OCI-LY1 (cell line): ENCODE measurements around the gene OPA1.

ENCODE experiments used
- H2AFZ ChIP-seq: fragments of 200-600 bp; sonication (generic), shearing (Covaris generic); 2 replicates; pipeline ENCODE4 v1.6.0; 2014; ENCODE audit warnings: antibody characterized with exemption, mild to moderate bottlenecking, low read length
- H3F3A ChIP-seq: fragments of 200-600 bp; sonication (generic), shearing (Covaris generic); 2 replicates; pipeline ENCODE4 v1.6.0; 2014; ENCODE audit warnings: mild to moderate bottlenecking, antibody characterized with exemption, low read length, moderate library complexity; ENCODE audit not compliant: insufficient read depth
- H3K27ac ChIP-seq: fragments of 200-600 bp; sonication (generic); 2 replicates; pipeline ENCODE4 v1.5.1; 2014; ENCODE audit warnings: low read length, mixed run types, mild to moderate bottlenecking, low read depth; ENCODE audit not compliant: poor library complexity, severe bottlenecking
- H3K27me3 ChIP-seq: fragments of 200-600 bp; sonication (generic); 2 replicates; pipeline ENCODE4 v1.6.0; 2014; ENCODE audit warnings: antibody characterized with exemption, mild to moderate bottlenecking, low read length, moderate library complexity; ENCODE audit not compliant: insufficient read depth
- H3K36me3 ChIP-seq: fragments of 200-600 bp; sonication (generic); 2 replicates; pipeline ENCODE4 v1.6.1; 2014; ENCODE audit warnings: mild to moderate bottlenecking, antibody characterized with exemption, low read length, moderate library complexity, mixed read lengths; ENCODE audit not compliant: insufficient read depth
- H3K4me1 ChIP-seq: fragments of 200-600 bp; sonication (generic); 2 replicates; pipeline ENCODE4 v1.5.1; 2014; ENCODE audit warnings: mild to moderate bottlenecking, low read length, moderate library complexity; ENCODE audit not compliant: insufficient read depth, severe bottlenecking
- H3K4me2 ChIP-seq: fragments of 200-600 bp; sonication (generic), shearing (Covaris generic); 2 replicates; pipeline ENCODE4 v1.6.1; 2014; ENCODE audit warnings: low read length
- H3K4me3 ChIP-seq: fragments of 200-600 bp; sonication (generic); 2 replicates; pipeline ENCODE4 v1.5.1; 2014; ENCODE audit warnings: low read length, low read depth, mild to moderate bottlenecking, mixed read lengths; ENCODE audit not compliant: poor library complexity, severe bottlenecking
- H3K79me2 ChIP-seq: fragments of 200-600 bp; shearing (Covaris generic); 2 replicates; pipeline ENCODE4 v1.6.1; 2016; ENCODE audit warnings: mixed run types, low read length, mixed read lengths; ENCODE audit not compliant: insufficient read depth
- H3K9ac ChIP-seq: fragments of 200-600 bp; sonication (generic), shearing (Covaris generic); 2 replicates; pipeline ENCODE4 v1.6.1; 2014; ENCODE audit warnings: mild to moderate bottlenecking, low read length, mixed read lengths
- H3K9me2 ChIP-seq: fragments of 200-600 bp; sonication (generic), shearing (Covaris generic); 2 replicates; pipeline ENCODE4 v1.6.1; 2014; ENCODE audit warnings: low read depth, mild to moderate bottlenecking, low read length, mixed read lengths
- H3K9me3 ChIP-seq: fragments of 200-600 bp; shearing (Covaris generic); 2 replicates; pipeline ENCODE4 v1.6.1; 2014; ENCODE audit warnings: low read length, mixed read lengths
- H4K20me1 ChIP-seq: fragments of 200-600 bp; sonication (generic), shearing (Covaris generic); 2 replicates; pipeline ENCODE4 v1.6.0; 2016; ENCODE audit warnings: mild to moderate bottlenecking, low read length; ENCODE audit not compliant: insufficient read depth
- EZH2 ChIP-seq: fragments of 200-600 bp; sonication (generic), shearing (Covaris generic); IDR thresholded peaks from 2 replicates; pipeline ENCODE4 v1.8.0; 2017; ENCODE audit warnings: borderline replicate concordance, mixed run types, mild to moderate bottlenecking, antibody characterized with exemption, low read length, moderate library complexity, mixed read lengths
- TF ChIP-seq, protein P1 (sequence below): fragments of 200-600 bp; sonication (generic), shearing (Covaris generic); IDR thresholded peaks from 2 replicates; pipeline ENCODE4 v1.5.1; 2017; ENCODE audit warnings: mild to moderate bottlenecking, antibody characterized with exemption, low read length, moderate library complexity, mixed read lengths

OPA1 gene

DNA sequence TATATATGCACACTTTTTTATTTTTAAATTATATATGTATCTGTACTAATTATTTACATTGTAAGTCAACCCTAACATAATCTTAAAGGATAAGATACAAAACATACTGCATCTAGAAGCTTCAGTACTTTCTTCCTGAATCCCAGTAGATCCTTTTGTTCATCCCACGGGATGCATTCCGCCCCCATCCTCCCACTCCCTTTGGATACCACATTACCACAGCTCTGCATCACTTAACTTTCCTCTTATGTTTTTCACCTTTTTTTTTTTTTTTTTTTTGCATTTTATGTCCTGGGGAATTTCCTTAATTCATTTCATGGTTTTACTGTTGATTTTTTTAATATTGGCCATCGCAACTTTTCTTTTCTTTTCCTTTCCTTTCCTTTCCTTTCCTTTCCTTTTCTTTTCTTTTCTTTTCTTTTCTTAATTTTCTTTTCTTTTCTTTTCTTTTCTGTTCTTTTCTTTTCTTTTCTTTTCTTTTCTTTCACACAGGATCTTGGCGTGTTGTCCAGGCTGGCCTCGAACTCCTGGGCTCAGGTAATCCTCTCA is 3.0 kb downstream of the OPA1 start:
- no peak overlapping the region for H3K4me2 ChIP-seq
- H2AFZ ChIP-seq, result no peak overlapping the region
- no peaks in the 10 kb centered on the region for H4K20me1 ChIP-seq
- H3K9me2 ChIP-seq, result no peaks in the 10 kb centered on the region
- no peaks in the 10 kb centered on the region for H3K27me3 ChIP-seq
- no peak overlapping the region for H3K4me3 ChIP-seq
- H3K36me3 ChIP-seq, result peaks cover 26% of the 10 kb centered on the region
- no peak overlapping the region for H3K27ac ChIP-seq
- peaks cover 59% of the 10 kb centered on the region for H3K79me2 ChIP-seq
- H3K9me3 ChIP-seq, result no peaks in the 10 kb centered on the region
- TF ChIP-seq, protein P1, sequence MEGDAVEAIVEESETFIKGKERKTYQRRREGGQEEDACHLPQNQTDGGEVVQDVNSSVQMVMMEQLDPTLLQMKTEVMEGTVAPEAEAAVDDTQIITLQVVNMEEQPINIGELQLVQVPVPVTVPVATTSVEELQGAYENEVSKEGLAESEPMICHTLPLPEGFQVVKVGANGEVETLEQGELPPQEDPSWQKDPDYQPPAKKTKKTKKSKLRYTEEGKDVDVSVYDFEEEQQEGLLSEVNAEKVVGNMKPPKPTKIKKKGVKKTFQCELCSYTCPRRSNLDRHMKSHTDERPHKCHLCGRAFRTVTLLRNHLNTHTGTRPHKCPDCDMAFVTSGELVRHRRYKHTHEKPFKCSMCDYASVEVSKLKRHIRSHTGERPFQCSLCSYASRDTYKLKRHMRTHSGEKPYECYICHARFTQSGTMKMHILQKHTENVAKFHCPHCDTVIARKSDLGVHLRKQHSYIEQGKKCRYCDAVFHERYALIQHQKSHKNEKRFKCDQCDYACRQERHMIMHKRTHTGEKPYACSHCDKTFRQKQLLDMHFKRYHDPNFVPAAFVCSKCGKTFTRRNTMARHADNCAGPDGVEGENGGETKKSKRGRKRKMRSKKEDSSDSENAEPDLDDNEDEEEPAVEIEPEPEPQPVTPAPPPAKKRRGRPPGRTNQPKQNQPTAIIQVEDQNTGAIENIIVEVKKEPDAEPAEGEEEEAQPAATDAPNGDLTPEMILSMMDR, result no peak
- no peak for TF ChIP-seq EZH2
- H3K9ac ChIP-seq, result no peak overlapping the region
- H3F3A ChIP-seq, result no peaks in the 10 kb centered on the region
- H3K4me1 ChIP-seq, result peaks cover 30% of the 10 kb centered on the region

DNA sequence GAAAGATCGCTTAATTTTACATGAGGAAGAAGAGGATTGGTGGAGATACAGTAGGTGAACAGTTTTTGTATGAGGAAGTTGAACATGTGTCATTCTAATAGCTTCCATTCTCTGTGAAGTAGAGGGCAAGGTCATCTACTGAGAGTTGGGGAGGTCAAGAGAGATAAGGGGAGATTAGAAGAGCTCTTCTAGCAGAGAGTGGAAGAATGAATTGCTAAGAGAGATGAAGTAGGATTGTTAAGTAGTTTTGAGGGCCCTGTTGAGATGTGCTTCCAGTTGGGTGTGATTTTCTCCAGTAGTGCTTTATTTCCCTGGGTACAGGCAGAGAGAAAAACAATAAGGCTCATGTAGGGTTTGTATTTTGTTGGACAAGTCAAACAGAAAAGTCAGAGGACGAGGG is 5.2 kb downstream of the OPA1 start:
- Histone ChIP-seq H3K27me3 (no peaks in the 10 kb centered on the region), H3K27ac (no peak overlapping the region), H3K79me2 (peaks cover 78% of the 10 kb centered on the region), H3K4me2 (no peak overlapping the region), H3F3A (no peaks in the 10 kb centered on the region), H3K4me3 (no peak overlapping the region), H3K4me1 (peaks cover 20% of the 10 kb centered on the region), H3K9me2 (no peaks in the 10 kb centered on the region), H3K9me3 (no peaks in the 10 kb centered on the region), H2AFZ (no peak overlapping the region), H3K9ac (no peak overlapping the region), H3K36me3 (peaks cover 43% of the 10 kb centered on the region), H4K20me1 (no peaks in the 10 kb centered on the region)
- TF ChIP-seq, protein P1, result no peak
- no peak for TF ChIP-seq EZH2

DNA sequence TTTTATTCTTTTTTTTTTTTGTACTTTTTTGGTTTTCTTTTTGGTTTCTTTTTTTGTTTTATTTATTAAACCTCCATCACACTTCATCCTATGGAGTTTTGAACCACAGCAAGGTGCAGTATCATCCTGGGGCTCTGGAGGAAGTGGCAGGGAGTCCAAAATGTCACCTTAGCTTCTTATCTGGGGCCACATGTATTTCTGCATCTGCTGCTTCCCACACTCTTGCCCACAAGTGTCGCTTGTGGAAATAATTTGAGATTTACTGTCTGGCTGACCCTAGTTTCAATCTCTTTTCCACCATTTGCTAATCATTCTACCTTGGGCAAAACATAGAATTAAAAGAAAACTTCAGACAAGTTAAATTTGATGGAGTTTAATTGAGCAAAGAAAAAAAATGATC is 6.4 kb downstream of the OPA1 start:
- Histone ChIP-seq H3K4me1 (peaks cover 12% of the 10 kb centered on the region), H3K79me2 (peaks cover 67% of the 10 kb centered on the region), H3K4me3 (no peak overlapping the region), H3K9me2 (no peaks in the 10 kb centered on the region), H2AFZ (no peak overlapping the region), H3K4me2 (no peak overlapping the region), H4K20me1 (no peaks in the 10 kb centered on the region), H3K9me3 (no peaks in the 10 kb centered on the region), H3K9ac (no peak overlapping the region), H3K36me3 (peaks cover 43% of the 10 kb centered on the region), H3F3A (no peaks in the 10 kb centered on the region), H3K27ac (no peak overlapping the region), H3K27me3 (no peaks in the 10 kb centered on the region)
- TF ChIP-seq, protein P1, result no peak
- no peak for TF ChIP-seq EZH2
